Measurements from ENCODE around the gene SIAH3.

The SIAH3 gene

DNA sequence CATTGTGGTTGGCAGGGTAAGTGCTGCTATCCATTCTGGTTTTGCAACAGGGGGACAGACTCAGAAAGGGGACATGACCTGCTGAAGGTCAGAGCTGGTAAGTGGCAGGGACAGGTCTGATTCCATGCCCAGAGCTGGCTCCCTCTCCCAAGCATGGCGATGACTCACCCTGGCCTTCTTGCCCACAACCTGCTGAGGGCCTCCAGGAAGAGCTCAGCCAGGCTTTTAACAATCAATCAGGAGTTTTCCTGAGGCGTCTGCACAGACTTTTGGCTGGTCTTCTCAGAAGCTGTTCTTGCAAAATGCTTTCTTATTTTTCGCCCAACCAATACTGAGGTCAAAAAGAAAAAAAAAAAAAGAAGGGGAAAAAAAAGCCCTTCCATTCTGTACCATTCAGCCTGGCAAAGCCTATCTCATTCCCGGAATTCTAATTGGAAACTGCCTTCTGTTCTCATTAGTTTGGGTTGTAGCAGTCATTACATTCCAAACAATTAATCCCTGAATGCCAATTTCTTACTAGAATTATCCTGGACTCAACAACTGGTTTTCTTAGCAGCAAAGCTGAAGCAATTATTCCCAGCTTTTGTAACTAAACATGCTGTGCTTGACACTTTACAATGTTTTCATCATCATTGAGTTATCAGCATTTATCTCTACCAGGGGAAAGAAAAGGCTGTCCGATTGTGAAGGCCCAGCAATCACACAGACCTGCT lies 17.7 kb downstream of the SIAH3 start:
- Histone ChIP-seq H3K27me3 (replicated peaks) (peaks cover 2% of the 10 kb centered on the region), H3K27ac (no peak overlapping the region), H3K4me3 (ENCODE audit: low read depth, low read length) (no peak overlapping the region), H3K36me3 (replicated peaks) (no peaks in the 10 kb centered on the region)
- TF ChIP-seq, protein P1, sequence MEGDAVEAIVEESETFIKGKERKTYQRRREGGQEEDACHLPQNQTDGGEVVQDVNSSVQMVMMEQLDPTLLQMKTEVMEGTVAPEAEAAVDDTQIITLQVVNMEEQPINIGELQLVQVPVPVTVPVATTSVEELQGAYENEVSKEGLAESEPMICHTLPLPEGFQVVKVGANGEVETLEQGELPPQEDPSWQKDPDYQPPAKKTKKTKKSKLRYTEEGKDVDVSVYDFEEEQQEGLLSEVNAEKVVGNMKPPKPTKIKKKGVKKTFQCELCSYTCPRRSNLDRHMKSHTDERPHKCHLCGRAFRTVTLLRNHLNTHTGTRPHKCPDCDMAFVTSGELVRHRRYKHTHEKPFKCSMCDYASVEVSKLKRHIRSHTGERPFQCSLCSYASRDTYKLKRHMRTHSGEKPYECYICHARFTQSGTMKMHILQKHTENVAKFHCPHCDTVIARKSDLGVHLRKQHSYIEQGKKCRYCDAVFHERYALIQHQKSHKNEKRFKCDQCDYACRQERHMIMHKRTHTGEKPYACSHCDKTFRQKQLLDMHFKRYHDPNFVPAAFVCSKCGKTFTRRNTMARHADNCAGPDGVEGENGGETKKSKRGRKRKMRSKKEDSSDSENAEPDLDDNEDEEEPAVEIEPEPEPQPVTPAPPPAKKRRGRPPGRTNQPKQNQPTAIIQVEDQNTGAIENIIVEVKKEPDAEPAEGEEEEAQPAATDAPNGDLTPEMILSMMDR (IDR thresholded peaks at IDR 0.05; ENCODE audit: low read depth, low read length, missing control alignments), result no peak
- DNase-seq, result no peak
- in situ Hi-C loops (cut with HindIII; ENCODE audit: low pct_ligation_motif_present, low sequenced_read_pairs), result no loop called here

DNA sequence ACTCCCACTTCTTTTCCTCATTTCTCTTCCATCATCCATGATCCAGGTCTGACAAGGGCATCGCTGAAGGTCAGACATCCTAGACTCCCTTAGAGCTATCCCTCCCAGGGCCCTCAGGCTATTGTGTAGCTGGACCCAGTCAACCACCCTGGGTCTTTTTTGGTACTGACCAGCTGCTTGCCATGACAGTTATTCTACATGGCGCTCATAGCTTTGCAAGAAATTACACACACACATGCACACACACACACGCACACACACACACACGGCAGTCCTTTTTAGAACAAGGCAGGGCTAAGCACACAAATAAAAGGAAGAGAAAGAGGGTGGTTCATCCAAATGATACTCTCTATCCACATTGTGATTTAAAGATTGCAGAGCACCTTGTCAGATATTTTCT lies 18.3 kb downstream of the SIAH3 start:
- no peak overlapping the region for H3K27ac ChIP-seq
- TF ChIP-seq, protein P1 (IDR thresholded peaks at IDR 0.05; ENCODE audit: low read depth, low read length, missing control alignments), result no peak
- no peaks in the 10 kb centered on the region for H3K36me3 ChIP-seq (replicated peaks)
- in situ Hi-C loops (cut with HindIII; ENCODE audit: low pct_ligation_motif_present, low sequenced_read_pairs), result no loop called here
- DNase-seq, result no peak
- H3K27me3 ChIP-seq (replicated peaks), result no peaks in the 10 kb centered on the region
- no peak overlapping the region for H3K4me3 ChIP-seq (ENCODE audit: low read depth, low read length)

DNA sequence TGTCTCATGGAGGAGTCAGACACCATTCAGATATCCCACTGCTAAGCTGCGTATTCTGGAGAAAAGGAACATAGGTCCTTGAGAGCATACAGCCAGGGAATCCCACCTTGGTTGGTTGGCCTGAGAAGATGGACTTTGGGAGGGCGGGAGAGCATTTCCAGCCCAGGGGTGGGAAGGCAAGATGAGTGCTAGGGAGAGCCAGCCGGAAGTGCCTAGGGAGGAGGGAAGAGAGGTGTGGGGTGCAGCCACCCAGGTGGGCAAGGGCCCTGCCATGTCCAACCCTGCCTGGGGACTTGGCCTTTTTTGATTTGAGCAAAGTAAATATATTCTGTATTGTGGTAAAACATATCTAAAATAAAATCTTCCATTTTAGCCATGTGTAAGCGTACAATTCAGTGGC lies 19.7 kb downstream of the SIAH3 start:
- H3K27ac ChIP-seq, result no peak overlapping the region
- no peak for DNase-seq
- no peaks in the 10 kb centered on the region for H3K27me3 ChIP-seq (replicated peaks)
- TF ChIP-seq, protein P1 (IDR thresholded peaks at IDR 0.05; ENCODE audit: low read depth, low read length, missing control alignments), result no peak
- H3K4me3 ChIP-seq (ENCODE audit: low read depth, low read length), result no peak overlapping the region
- in situ Hi-C loops (cut with HindIII; ENCODE audit: low pct_ligation_motif_present, low sequenced_read_pairs), result no loop called here
- H3K36me3 ChIP-seq (replicated peaks), result no peaks in the 10 kb centered on the region

DNA sequence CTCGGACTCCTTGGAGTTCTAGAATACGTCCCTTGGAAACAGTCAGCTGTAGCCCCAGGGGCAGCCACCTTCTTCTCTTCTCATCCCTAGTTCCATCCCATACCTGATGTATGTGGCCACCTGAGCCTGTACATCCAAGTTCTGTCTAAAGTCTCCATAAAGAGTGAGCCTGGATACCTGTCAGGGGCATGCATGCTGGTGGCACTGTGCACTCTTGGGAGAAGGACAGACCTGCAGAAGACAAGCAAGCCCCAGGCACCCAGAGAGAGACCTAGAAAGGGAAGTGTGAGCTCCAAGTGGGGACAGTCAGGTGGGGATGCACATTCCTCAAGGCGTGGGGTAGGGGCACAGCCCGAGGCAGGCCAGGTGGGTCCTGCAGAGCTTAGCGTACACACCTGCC lies 21.4 kb downstream of the SIAH3 start:
- H3K27ac ChIP-seq, result no peak overlapping the region
- in situ Hi-C loops (cut with HindIII; ENCODE audit: low pct_ligation_motif_present, low sequenced_read_pairs), result no loop called here
- no peaks in the 10 kb centered on the region for H3K27me3 ChIP-seq (replicated peaks)
- no peak overlapping the region for H3K4me3 ChIP-seq (ENCODE audit: low read depth, low read length)
- no peaks in the 10 kb centered on the region for H3K36me3 ChIP-seq (replicated peaks)
- DNase-seq, result no peak
- TF ChIP-seq, protein P1 (IDR thresholded peaks at IDR 0.05; ENCODE audit: low read depth, low read length, missing control alignments), result no peak

DNA sequence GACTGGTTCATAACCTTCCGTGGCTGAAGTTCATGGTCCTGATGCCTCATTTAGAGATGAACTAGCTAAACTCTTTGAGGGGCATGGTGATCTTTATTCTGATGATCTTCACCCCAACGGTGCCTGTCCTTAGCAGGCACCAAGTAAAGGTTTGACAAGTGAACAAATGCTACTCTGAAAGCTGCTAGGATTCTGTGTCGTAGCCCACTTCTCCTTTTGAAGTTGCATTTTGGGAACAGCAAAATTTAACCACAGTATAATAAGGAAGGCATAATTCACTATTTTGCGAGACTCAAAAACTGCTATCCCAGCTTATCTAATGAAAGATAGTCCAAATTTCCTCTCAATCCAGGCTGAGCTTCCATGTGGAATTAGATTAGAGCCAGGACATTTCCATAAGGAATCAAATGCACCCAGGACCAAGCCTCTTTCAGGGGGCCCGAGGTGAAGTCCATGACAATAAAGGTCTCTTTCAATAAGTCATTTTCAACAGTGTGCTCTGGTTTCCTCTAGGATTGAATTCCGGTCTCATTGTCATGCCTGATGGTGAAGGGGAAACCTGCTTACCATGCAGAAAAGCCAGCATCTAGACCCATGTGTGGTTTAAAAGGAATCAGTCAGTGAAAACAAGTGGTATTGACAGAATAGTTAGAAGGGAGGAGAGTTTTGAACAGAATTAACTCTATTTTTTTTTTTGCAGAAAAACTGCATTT lies 23.1 kb downstream of the SIAH3 start:
- DNase-seq, result no peak
- in situ Hi-C loops (cut with HindIII; ENCODE audit: low pct_ligation_motif_present, low sequenced_read_pairs), result no loop called here

More for the DNA sequence above, 23.1 kb downstream of the SIAH3 start:
- H3K36me3 ChIP-seq (replicated peaks), result no peaks in the 10 kb centered on the region
- no peak overlapping the region for H3K27ac ChIP-seq
- TF ChIP-seq, protein P1 (IDR thresholded peaks at IDR 0.05; ENCODE audit: low read depth, low read length, missing control alignments), result no peak
- H3K27me3 ChIP-seq (replicated peaks), result no peaks in the 10 kb centered on the region
- H3K4me3 ChIP-seq (ENCODE audit: low read depth, low read length), result no peak overlapping the region
